NT2/D1 (cell line): ENCODE measurements around the gene KDM4C.

Experiments
- SUZ12 ChIP-seq: IDR thresholded peaks from 2 replicates; pipeline ENCODE4 v1.6.1; 2011; ENCODE audit not compliant: insufficient read length, insufficient read depth; ENCODE audit errors: extremely low read depth
- ZNF274 ChIP-seq: IDR thresholded peaks from 2 replicates; pipeline ENCODE4 v1.6.1; 2011; ENCODE audit warnings: mild to moderate bottlenecking, low read depth, low read length

- no peak for TF ChIP-seq ZNF274
- TF ChIP-seq SUZ12, result no peak
Observed at GRCh38 chr9:7174301-7174700, 416.5 kb downstream of the KDM4C start.
